HG02678 (cell line): Measurements from ENCODE around the gene SCAMP1.
A peak's percentile ranks its signal among the peaks of the same experiment; 100 is the strongest.
"Not testable (repeated sequence)": the region's sequence is repeated elsewhere in the genome, so short reads cannot be mapped to it uniquely, and the experiment has no call there.

Experiments used
- ATAC-seq: cut with Tn5 transposase; IDR thresholded peaks from one replicate; pipeline ENCODE4 v1.9.1; 2021; ENCODE audit warnings: mild to moderate bottlenecking, moderate library complexity; ENCODE audit not compliant: unreplicated experiment

SCAMP1 gene

DNA sequence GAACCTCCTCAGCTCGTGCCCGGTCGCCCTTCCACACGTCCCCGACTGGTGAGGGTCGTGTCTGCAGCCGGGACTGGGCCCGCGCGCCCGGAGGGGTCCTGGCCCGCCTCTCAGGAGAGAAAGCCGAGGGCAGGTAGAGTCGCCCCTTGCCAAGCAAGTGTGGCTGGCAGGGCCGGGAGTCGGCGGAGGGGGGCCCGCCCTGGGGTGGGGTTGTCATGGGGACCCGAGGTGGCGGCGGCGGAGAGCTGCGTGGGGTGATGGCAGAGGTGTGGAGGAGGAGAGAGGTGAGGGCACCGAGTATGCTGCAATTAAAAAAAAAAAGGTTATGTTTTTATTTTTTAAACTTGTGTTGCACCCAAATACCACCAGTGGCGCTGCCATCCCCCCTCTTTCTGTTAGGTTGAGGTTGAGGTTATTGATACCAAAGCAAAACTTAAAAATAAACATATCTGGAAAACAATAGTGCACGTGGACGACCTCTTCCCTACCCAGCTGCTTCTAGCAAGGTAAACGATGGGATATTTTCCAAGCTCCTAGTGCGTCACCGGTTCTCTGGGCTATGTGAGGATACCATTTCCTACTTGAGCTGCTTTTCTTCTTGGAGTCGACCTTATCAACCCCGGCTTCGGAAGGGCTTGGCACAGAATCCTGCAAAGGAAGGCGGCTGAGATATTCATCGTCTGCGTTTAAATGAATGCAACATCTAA lies 660 bp downstream of the SCAMP1 start:
- peak; percentile 41 for ATAC-seq

DNA sequence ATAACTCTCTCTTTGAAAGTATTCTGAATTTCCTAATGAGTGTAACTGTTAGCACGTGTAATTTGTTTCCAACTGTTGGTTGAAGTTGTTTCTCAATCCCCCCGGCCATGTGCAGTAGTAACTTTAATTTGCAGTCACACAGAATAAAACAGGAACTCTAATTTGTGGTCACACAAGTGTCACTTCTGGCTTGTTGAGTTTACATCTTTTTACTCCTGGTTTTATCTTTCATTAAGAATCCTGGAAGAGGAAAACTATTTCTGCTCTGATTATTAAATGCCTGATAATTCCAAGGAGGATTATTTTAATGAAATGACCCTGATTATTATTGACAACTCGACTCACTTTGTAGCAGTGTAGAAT lies 1.2 kb downstream of the SCAMP1 start:
- no peak for ATAC-seq

DNA sequence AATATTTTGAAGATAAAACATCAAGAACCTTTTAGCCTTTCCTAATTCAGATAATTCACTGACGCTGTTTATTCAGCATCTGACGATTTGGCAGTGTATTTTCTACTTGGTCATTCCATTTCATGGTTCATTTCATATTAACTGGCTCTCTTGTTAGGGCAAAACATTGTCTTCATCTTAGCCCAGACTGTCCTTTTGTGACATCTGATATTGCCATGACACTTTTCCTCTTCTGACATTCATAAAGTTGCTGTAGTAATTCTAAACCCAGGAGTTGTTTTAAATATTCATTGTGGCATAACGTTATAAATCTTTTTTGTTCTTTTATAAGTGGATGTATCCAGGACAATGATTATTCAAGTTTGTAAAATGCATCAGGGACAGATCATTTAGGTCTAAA lies 1.8 kb downstream of the SCAMP1 start:
- ATAC-seq = no peak

DNA sequence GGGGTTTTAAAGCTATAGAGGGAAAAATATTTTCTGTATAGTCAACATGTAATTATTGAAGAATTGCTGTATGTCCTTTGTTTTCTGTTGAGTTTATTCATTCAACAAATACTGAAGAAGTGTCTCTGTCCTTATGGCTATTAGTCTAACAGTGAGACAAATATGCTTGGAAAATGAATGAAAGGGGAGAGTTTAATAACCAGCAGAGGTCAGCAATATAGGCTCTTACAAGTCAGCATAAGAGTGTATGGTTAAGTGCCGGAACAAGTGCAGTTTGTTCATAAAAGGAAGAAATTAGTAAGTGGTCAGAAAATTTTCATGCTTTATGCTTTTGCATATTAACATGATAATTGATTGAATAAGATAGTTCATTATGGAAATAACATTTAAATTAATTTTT lies 3.6 kb downstream of the SCAMP1 start:
- ATAC-seq = no peak

DNA sequence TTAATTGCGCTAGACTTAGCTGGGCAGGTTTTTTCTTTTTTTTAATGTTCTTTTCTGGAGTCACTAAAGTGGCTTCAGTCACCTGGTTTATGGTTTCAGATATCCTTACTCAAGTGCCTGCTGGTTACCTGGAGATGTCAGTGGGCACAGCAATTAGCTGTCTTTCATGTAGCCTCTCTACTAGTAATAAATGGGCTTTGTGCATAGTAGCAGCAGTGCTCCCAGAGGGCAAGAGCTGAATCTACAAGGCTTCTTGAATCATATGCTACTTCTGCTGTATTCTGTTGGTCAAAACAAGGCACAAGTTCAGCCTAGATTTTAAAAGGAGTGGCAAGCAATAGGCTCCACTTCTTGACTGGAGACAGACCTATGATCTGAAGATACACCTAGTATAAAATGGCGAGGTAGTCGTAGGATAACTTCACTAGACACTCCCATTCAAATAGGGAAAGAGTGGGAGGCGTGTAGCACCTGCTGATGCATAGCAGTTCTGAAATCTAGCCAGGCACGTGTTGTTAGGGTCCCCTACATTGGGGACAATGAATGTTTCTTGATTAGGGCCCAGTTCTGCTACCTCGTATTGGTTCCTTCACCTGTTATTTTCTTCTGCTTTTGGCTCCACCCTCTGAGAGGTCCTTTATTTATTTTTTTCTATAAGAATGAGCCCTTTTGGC lies 7.0 kb downstream of the SCAMP1 start:
- ATAC-seq = no peak

DNA sequence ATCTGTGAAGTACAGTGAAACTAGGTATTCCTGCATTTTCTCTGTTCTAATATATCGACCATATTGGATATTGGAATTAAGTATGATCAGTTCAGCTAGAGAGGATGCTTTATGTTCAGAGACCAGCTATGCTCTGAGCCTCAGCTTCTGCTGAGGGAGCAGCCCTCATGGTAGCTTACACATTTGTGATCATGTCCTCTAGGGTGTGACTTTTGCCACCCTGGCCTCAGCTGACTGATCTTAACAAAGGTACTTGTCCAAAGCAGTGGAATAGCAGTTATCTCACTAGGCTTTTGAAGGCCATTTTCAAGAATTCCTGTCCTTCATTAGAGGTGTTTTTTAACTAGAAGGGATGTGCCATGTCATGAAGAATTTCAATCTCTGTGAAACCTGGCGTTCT lies 9.3 kb downstream of the SCAMP1 start:
- ATAC-seq = no peak

DNA sequence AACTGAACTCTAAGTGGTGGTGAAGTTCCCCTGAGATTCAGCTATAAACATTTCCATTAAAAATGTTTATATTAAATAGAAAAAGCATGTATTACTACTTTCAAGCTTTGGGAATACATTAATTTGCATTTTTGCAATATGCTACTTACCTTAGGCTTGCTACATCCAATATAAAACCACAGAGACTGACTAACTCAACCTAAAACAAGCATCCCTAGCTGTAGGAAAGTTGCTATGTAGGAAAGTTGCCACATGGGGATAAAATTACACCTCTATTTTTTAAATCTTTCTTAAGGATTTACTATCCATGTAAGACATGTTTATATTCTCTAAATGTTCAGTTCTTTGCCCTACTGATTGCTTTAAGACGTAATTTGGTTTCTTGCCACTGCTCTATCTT lies 12.8 kb downstream of the SCAMP1 start:
- no peak for ATAC-seq

DNA sequence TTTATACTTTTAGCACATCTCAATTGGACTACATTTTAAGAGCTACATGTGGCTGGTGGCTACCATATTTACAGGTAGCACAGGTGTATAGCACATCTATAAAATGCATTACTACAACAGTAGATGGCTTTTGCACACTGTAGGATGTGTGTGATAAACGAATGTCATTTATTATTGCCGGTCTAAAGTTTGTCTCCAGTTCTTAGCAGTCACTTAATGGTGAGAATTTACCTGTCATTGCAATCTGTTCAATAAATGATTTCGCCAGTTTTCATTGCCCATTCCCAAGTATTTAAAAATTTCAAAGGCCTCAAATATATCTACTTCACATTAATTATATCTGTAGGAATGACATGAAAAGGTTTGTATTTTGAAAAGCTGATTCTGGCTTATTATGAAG lies 15.9 kb downstream of the SCAMP1 start:
- no peak for ATAC-seq

DNA sequence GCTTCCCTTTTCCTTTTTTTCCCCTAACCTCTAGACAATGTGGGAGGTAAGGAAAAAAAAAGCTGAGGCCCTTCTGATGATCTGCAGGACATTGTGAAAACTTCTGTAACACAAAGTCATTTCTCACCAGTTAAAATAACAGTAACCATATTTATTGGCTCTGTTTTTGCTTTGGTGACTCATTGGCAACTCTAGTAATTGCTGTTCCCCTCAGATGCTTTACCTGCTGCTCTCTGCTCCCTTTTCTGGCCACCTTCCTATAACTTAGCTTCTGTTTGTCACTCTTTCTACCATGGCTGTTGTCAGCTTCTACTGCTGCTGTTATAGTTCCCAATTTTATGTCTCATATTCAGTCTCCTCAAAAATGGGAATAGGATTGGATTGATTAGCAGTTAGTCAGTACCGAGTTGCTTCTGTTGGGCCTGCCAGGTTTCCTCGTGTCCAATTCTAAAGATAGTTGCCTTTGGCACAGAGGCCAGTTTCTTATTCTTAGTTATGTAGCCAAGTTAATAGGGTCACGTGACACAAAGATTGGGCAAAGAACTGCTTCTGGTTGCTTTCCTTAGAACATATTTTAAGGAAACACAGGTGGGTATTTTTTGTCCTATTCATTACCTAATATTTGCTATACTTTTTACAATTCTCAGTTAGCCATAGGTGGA lies 16.8 kb downstream of the SCAMP1 start:
- no peak for ATAC-seq

DNA sequence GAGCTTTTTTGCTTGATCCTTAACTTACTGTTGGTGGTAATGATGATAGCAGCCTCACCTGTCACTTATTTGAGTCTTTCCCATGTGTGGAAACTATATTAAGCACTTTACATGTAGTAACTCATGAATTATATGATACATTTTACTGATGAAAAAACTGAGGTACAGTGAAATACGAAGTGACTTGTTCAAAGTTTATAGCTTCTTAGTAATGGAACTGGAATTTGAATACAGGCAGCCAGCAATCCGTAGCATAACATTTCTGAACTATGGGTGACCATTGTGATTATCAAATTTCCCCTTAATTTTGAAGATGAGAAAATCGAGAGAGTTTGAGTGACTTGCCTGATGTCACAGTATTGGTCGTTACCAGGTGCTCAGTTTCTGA lies 17.3 kb downstream of the SCAMP1 start:
- ATAC-seq = no peak

DNA sequence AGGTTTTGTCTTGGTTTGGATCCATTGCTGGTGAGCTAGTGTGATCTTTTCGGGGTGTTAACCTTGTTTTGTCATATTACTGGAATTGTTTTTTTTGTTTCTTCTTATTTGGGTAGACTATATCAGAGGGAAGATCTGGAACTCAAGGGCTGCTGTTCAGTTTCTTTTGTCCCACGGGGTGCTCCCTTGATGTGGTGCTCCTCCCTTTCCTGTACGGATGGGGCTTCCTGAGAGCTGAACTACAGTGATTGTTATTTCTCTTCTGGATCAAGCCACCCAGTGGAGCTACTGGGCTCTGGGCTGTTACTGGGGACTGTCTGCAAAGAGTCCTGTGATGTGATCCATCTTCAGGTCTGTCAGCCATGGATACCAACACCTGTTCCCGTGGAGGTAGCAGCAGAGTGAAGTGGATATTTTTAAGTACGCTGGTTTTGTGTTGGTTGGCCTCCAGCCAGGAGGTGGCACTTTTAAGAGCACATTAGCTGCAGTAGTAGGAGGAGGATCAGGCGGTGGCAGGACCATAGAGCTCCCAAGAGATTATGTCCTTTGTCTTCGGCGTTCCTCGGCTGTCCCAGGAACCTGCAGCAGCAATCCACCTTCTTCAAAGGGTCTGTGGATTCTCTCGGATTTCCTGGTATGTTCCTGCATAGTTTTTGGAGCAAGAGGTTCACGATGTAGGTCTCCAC lies 27.2 kb downstream of the SCAMP1 start:
- no peak for ATAC-seq

DNA sequence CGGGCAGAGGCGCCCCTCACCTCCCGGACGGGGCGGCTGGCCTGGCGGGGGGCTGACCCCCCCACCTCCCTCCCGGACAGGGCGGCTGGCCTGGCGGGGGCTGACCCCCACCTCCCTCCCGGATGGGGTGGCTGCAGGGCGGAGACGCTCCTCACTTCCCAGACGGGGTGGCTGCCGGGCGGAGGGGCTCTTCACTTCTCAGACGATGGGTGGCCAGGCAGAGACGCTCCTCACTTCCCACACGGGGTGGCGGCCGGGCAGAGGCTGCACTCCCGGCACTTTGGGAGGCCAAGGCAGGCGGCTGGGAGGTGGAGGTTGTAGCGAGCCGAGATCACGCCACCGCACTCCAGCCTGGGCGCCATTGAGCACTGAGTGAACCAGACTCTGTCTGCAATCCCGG lies 30.9 kb downstream of the SCAMP1 start:
- ATAC-seq = not testable (repeated sequence)

DNA sequence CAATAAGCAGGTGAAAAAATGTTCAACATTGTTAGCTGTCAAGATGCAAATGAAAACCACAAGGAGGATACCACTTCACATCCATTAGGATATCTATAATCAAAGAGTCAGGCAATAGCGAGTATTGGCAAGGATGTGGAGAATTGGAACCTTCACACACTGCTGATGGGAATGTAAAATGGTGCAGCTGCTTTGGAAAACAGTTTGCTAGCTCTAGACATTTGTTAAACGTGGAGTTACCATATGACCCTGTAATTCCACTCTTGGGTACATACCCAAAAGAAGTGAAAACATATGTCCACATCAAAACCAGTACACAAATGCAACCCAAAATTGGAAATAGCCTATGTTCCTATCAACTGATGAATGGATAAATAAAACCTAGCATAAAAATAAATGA lies 37.4 kb downstream of the SCAMP1 start:
- no peak for ATAC-seq

DNA sequence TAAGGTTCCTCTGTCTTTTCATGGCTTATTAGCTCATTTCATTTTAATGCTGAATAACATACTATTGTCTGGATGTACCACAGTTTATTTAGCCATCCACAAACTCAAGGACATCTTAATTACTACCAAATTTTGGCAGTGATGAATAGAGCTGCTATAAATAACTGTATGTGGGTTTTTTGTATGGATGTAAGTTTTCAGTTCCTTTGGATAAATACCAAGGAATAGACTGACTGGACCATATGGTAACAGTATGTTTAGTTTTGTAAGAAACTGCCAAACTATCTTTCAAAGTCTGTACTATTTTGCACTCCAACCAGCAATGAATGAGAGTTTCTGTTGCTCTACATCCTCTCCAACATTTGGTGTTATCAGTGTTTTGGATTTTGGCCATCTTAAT lies 38.7 kb downstream of the SCAMP1 start:
- no peak for ATAC-seq

DNA sequence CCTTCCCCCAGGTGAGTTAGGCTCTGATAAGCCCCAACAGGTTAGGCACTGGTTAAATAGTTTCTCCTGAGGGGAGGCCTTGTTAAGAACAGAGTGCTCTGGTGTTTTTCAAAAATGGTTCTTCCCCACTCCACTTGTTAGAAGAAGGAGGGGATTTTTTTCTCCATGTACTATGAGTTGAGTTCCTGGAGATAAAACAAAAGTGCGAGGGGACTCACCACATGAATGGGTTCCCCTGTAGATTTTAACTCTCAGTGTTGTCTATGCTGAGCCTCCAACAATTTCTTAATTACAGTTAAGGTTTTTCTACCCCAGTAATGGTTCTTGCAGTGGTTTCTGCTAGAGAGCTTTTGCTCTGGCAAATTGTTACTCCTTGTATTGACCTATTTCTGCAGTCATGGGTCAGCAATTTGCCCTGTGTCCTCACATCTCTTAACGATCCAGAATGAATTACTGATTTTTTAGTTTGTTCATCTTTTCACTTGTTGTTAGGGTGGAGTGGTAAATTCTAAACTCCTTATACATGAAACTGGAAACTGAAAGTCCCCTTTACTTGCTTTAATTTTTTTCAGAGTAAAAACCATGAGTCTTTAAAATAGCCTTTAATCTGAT lies 44.4 kb downstream of the SCAMP1 start:
- ATAC-seq = no peak

DNA sequence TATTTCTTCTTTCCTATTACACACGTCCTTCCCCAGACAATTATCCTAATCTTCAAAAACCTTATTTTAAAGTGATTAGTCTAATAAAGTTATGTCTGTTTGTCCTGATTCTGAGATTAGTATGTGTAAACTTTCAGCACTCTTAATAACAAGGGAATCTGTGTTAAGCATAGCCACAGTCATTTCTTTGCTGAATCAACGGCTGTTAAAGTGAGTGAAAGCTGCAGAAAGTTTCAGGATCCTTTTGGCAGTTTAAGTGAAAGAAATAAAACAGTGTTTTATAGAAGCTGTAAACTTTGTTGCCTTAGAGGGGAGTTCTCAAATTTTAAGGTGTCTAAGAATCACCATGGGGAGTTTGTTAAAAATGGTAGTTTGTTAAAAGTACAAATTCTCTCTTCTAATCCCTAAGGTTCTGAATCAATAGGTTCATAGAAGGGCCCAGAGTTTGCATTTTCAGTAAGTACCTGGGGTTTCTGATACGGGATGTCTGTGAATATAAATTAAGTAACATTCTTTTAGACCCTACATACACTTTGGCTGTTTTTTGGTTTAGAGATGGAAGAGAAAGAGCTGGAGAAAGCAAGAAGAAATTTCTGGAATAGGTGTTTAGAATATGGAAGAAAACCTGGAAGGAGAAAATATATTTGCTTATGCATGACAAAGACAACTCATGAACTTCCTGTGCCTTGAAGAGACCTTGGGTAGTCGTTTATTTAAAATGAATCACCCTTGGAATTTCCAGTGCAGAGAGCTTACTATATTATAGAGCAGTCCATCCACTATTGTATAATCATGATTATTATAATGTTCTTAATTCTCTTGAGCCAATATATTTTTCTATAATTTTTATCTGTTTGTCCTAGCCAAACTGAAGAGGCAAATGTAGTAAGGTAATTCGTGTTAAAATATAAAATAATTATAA lies 45.7 kb downstream of the SCAMP1 start:
- ATAC-seq = peak; percentile 43

DNA sequence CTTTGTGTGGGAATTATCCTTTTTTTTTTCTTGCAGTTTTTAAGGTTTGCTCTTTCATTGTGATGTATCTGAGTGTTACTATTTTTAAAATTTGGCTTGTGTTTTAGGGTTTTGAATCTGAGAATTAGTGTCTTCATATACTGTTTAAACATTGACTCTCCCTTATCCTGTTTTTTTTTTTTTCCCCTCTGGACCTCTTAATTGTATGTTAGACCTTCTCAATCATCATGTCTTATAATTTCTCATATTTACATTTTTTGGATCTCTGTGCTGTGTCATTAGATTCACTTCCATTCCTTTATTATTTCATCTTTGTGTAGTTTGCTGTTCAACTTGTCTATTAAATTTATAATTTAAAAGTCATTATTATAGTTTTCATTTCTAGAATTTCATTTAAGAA lies 47.0 kb downstream of the SCAMP1 start:
- ATAC-seq = no peak

DNA sequence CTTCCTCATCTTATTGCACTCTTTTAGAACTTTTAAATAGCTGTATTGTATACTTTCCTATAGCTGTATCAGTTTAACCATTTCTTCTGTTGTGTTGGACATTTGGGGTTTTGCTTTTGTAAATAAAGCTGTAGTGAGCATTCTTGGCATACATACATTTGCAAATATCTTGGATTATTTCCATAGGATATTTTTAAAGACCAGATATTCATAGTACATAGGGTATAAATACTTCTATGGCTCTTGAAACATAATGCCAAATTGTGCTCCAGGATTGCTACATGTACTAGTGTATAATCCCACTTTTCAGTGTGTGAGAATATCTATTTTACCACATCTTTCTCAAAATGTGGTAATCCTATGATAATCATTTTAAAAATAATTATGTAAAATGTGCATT lies 51.2 kb downstream of the SCAMP1 start:
- ATAC-seq = no peak

DNA sequence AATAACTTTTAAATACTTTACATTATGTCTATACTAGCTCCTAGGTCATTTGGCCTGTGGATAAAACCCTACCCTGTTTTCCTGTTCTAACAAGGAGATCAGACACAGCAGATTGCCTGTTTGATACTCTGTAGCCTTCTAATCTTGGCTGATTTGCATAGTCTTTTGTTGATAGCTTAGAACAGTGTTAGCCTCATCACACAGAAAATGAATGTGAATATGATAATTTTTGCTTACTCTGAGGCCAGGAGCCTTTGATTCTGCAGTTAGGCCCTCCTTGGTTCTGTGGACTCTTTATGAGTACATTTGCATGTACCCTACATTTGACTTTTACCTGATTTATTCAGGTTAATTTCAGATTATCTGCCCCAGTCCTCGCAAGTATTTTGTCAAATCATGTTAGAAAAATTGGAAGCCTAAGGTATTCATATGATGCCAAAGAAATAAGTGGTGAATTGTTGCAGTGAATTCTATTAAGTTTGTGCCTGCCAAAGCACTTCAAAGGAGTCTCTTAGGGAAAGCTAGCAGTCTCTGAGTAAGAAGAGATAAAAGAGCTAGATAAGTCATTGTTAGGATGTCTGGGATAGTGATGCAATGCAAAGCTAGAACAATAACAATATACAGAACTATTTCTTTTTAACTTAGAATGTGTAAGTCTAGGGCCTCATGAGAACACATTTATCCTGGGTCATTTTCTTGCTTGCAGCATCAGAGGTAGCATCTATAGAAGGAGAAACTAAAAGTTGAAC lies 56.4 kb downstream of the SCAMP1 start:
- no peak for ATAC-seq

DNA sequence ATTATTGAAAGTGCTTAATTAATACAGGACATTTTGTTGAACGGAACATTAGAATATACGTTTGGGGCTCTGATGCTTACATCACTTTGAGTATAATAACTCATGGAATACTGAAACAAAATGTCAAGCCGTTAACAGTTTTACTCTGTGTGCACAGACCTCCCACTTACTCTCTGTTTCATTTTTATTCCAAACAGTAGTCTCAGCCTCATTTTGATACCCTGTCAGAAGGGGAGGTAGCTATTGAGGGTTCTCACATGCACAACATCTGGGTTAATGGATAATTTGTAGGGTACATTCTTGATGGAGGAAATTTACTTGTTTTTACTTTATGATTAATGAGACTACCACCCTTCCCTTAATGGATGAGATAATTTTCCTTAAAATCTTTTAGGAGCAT lies 59.0 kb downstream of the SCAMP1 start:
- ATAC-seq = peak; percentile 68
